ENCODE data around the gene CADPS.

Gene CADPS

DNA sequence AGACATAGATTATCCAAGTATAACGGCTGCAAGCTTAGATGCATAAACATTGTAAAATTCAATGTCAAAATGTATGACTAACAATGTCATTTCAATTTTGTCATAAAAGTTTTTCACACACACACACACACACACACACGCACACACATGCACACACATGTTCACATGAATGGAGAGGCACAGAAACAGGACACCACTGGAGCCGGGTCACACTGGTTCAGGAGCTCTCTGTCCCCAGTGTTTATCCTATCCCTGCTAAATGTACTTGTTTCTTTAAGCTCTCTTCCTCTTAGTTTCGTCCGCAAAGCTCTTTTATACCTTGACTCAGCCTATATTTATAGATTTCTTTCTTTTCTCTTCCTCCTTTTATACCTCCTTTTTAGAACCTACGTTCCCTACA, 249.9 kb downstream of the CADPS start:
- DNase-seq: no peak

GRCh38 chr3:62624185-62624584, 251.0 kb downstream of the CADPS start:
- DNase-seq: no peak

DNA sequence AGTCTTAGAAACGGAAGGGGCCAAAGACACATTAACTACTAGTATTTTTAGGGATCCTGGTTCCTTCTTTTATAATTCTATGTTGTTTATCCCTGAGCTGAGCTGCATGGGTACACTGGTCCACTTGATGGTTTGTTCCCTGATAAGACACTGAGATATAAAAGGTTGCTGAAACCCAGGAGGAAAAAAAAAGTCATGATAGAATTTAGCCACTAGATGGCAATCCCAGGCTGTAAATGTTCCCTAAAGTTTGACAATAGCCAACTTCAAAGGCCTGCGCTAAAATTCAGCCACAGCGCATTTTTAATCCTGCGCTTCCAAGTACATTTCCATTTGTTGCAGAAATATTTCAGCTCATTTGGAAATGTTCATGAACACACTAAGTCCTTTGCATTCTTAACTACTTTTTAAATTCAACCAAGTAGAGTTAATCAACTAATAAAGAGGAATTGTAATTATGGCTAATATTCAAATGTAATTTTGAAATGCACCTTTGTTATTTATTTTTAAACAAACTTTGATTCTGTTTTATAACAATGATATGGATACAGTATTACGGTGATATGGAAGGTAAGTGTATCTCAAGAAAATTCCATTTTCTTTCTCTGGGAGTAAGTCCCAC, 252.6 kb downstream of the CADPS start:
- peak; percentile 5 for DNase-seq

DNA sequence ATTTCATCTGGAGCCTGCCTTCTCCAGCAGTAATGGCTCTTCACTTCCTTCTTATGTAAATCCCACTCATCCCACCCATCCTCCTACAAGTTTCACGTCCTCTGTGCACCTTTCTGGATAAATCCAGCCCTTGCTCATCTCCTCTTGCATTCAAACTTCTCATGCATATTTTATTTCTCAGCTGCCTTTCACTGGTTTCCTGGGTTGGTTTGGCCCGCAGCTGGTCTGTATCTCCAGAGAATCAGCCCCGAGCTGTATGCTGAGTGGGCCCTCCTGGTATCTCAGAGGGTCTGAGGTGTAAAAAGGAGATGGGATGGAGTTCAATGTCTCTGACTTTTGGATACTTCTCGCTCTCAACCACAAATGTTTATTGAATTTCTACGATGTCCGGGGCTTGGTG, 253.3 kb downstream of the CADPS start:
- DNase-seq: no peak

DNA sequence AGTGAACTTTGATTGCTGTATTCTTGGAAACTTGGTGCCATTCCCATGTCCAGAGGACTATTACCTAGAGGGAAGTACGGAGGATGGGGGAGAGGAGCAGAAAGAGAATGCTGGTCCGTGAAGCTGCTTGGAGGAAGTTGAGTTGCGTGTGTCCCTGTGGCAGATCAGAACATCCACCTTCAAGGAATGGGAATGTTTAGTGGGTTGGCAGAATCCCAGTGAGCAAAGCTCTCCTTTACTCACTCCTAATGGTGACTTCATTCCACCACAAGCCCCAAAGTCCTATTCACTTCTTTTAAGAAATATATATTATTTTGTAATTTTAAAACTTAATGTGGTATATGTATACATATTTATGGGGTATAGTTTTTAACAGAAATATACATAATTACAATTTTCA, 254.0 kb downstream of the CADPS start:
- no peak for DNase-seq

DNA sequence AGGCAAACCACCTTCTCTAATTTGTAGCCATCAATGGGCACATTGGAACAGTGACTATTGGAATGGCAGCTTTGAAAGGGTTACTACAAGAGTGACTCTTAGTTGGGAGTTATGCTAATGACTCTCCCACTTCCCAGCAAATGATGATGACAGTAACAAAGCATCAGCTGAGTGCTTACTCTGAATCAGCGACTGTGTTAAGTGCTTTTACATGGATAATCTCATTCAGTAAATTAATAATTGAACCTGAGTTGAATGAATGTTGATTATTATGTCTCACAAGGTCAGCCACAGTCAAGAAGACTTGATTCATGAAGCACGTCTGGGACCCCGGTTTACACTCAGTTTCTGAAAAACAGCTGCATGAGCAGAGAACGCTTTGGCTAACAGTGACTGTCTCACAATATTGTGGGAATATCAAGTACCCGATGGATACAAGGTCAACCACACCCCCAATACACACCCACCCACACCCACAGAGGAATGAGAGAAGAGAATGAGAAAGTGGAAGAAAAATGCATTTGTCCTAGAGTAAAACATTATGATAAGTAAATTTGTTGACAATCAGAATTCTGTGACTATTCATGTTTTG, 259.9 kb downstream of the CADPS start:
- DNase-seq: no peak

DNA sequence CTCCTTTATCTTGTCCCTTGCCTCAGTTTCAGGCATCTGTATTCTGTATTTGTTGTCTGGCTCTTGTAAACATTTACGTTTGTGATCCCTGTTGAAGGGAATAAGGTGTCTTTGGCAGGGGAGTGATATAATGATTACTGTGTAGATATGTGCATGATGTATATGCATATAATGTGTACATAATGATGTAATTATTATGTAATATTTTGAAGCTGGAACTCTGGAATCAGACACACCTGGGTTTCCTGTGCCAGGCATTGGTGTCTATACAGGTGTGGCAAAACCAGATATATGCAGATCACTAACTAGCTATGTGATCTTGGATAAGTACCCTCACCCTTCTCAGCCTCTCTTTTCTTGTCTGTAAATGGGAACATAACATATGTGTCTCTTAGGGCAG, 260.7 kb downstream of the CADPS start:
- no peak for DNase-seq

- DNase-seq: no peak
Measured at GRCh38 chr3:62611541-62612240, 263.5 kb downstream of the CADPS start.

GRCh38 chr3:62607287-62608029, 267.8 kb downstream of the CADPS start:
- DNase-seq: no peak

DNA sequence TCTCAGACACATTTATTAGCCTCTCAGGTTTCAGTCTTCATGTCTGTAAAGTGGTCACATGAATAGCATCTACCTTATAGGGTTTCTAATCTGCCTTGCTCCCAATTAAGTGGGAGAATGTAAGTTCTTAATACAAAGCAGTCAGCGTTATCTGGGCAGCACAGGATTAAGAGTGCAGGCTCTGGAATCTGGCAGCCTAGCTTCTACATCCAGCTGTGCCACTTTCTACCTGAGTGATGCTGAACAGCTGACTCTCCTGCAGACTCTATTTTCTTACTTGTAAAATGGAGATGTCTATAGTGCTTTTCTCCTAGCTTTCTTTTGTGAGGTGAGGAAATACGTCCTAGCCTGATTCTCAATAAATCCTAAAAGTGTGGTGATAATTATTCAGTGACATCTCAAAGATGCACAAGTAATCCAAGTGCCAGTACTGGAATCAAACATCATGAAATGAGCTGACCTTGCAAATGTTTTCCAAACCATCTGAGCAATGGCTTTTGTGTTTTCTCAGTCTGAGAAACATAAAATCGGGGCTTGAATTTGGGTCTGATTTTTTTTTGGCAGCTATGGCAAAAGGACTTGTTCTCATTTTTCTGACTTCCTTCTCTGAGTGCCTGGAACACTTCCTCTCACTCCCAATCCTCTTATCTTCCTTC, 269.7 kb downstream of the CADPS start:
- DNase-seq: peak; percentile 24

- no peak for DNase-seq
Measured at GRCh38 chr3:62604751-62605351, 270.4 kb downstream of the CADPS start.

DNA sequence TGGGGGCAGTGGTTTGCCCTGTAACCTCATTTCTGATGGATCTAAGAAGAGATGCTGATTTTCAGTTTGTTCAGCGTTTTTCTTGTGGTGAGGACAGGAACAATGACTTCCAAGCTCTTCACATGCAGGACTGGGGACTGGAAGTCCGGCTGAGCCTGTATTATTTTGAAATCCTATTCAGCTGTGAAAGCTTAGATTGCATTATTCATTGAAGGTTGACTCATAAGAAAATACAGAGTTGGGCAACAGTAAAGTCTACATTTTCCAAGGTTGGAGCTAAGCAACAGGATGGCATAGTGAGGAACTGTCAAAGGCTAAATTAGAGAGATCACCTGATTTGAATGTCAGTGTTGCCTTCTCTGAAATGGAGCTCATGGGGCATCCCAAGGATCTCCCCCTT, 270.9 kb downstream of the CADPS start:
- no peak for DNase-seq

GRCh38 chr3:62602987-62603386, 272.2 kb downstream of the CADPS start:
- no peak for DNase-seq

DNA sequence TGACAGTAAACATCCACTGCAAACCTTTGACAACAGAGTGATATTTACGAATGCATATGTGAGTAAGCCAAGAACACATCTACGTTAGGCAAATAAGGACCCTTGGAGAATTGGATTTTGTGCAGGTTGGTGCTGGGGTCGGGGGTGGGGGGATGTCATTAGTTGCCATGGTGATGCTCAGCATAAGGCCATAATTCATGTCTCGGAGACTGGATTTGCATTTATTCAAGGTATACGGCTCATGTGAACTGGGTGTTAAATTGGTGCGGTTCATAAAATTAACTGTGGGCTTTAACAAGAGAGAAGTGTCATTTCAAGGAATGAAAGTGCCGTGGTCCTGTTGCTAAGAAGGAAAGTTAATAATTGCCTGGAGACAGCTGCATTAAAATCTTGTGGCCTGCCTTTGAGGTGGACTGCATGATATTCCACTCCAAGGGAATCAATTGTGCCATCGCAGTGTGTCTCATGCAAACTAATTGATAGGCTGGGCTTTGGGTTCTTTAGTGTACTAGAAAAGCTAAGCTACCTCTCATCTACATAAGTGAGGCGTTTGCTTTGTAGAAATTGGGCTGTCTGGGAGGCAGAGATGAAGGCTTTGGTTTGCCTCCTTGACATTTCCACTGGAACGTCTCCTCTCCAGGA, 273.0 kb downstream of the CADPS start:
- DNase-seq: peak; percentile 67

DNA sequence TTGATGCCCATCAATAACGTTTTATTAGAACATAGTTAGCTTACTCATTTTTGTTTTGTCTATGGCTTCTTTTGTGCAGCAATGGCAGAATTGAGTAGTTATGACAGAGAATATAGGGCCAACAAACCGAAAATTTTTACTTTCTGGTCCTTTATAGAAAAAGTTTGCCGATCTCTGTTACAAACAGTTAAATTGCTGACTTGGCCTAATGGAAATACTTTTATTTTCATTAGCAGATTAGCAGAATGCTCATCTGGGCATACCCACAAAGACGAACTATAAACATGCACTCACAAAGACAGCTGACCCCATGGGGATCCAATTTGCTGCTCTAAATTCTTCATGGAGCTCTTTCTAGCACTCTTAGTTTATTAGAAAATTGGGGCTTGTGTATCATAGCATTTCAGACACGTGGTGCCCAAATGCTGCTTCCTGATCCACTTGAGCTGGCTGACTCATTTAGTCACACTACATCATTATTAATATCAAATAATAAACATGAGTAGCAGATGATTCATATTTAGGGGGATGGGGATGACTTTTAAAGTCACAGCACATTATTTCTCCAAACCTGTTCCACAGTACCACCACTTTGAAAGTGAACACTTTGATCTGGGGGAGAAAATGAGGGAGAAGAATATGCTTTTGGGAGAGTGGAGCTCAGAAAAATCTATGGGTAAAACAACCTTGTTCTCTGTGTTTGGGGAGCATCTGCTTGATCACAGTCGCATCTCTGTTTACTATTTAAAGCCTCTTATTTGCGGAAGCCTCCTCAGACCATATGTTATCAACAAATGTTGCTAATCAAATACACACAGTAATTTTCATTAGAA, 273.8 kb downstream of the CADPS start:
- DNase-seq: peak; percentile 55

GRCh38 chr3:62600033-62600432, 275.2 kb downstream of the CADPS start:
- no peak for DNase-seq

- no peak for DNase-seq
Measured at GRCh38 chr3:62597491-62597890, 277.7 kb downstream of the CADPS start.

DNA sequence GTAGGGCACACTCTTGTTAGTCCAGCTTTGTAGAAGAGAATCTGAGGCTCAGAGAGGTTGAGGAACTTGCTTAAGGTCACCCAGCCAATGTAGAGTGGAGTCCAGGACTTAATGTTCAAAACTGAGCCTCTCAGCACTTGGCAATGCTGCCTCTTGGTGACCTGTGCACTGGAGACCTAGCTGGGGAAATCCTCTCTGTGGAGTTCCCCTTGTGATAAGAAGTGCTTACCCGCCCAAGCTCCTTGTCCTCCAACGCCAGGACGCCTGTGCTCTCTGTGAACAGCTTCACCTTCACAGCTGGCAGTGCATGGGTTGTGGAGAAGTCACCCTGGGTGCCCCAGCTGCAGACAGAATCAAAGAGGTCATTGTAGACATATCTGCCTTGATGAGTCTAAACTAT, 282.8 kb downstream of the CADPS start:
- DNase-seq: no peak

DNA sequence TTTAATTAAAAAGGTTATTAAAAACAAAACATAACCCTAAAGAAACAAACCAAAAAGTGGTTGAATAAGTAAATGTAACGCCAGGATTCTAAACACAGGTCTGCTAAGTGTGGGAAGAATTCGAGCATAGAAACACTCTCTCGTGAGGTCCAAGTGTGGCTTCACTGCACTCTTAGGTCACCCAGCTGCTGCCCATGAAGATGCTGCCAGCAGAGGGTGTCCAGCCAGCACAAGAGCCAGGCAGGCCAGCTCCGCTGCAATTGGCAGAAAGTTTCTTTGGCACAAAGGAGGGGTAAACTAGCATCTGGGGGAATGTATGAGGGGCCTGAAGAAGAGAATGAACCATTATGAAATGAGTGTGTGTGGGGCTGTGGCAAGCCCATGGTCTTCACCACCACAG, 286.1 kb downstream of the CADPS start:
- no peak for DNase-seq

DNA sequence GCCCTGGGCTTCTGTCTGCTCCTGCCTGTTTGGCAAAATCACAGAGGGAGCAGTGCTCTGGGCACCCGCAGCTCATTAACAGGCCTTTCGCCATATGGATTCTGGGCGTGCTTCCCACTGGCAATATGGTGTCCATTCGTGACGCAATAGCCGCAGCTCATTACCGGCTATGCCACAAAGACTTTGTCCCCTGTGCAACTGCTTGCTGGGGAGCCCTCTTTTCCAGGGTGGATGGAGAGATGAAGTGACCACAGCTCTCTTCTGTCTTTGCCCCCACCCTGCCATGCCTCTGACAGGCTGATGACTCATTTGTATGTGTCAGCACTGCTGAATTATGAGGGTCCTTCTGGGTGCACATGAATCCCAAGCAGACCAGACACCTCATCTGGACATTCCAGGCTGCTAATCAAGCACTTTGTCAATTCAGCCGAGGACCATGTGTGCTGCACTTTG, 287.6 kb downstream of the CADPS start:
- no peak for DNase-seq

- DNase-seq: no peak
Measured at GRCh38 chr3:62587169-62587568, 288.0 kb downstream of the CADPS start.

All from NCI-H524 treated with DMSO at 0.1 percent for 48 hours (cell line).